HG03354 (cell line): ENCODE data around the gene FBLN2.
"Not testable (repeated sequence)": the region's sequence is repeated elsewhere in the genome, so short reads cannot be mapped to it uniquely, and the experiment has no call there.

ENCODE experiments used
- ATAC-seq: cut with Tn5 transposase; IDR thresholded peaks from one replicate; pipeline ENCODE4 v1.9.1; 2021; ENCODE audit warnings: mild to moderate bottlenecking; ENCODE audit not compliant: unreplicated experiment, poor library complexity, severe bottlenecking

The FBLN2 gene

DNA sequence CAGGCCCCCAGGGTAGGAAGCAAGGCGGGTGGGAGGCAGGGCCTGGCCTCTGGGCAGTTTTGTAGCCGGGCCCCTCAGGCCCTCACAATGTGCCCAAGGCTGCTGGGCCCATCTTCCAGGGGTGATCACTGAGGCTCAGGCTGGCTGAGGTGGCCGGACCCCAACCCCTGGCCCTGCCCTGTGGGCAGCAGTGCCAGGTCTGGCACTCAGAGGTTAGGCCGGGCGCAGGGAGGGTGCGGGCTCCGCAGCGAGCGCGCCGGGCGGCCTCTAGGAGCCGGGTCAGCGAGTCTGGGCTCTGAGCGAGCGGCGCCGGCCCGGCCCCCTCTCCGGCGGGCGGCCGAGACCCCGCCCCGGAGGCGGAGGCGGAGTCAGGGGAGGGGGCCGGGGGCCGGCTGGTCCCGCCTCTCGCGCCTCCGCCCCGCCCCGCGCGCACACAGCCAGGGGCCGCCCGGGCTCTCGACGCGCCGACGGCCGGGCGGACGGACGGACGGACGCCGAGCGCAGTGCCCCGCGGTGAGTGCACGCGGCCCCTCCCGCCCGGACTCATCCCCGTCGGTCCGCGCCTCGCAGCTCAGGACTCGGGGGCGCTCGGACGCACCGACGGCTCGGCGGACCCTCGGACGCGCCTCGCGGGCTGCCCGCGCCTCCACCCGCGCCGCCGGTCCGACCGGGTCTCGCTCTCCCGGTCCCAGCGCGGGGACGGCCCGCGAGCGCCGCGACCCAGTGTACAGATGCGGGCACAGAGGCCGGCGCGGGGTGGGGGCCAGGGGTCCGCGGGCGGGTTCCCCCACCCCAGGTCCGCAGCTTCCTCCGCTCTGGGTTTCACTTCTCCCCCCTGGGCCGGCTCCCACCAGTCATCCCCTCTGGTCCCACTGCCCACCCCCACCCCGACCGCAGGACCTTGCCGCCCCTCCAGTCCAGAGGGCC, at the start of gene FBLN2:
TSS of gene FBLN2 (plus strand) at position 430 of the 927 bp plus-strand sequence. CDS start 21,231 bp downstream, outside the sequence.
- ATAC-seq: no peak

- ATAC-seq: not testable (repeated sequence)
These were observed 49.7 kb upstream of the FBLN2 start for GRCh38 chr3:13499246-13499645.

DNA sequence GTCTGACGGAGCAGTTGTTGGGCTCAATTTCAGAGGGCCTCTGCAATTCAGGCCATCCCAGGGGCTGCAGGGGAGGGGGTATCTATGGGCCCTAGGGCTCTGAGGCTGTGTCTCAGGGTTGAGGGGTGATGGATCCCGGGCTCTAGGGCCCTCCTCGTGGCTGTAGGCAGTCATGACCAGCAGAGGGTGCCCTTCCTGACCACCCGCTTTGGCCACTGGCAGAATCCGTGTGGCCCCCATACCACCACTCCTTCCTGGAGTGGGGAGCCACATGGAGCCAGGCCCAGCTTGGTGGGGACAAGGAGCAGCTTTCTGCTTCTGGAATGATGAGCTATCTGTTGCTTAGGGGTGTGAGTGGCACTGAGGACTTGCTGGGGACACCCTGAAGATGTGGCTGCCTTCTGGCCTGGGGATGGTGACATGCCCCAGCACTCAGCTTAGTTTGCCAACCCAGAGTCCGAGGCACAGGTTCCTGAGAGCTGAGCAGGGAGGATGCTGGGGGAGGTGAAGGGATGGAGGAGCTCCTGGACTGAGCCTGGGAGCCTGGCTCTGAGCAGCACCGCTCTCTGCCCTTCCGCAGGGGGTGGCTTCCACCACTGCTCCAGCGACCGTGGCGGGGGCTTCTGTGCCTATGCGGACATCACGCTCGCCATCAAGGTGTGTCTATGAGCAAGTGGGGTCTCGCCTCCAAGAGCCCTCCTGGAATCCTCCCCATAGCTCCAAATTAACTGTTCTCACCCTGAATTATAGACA, 48.6 kb upstream of the FBLN2 start:
- no peak for ATAC-seq

DNA sequence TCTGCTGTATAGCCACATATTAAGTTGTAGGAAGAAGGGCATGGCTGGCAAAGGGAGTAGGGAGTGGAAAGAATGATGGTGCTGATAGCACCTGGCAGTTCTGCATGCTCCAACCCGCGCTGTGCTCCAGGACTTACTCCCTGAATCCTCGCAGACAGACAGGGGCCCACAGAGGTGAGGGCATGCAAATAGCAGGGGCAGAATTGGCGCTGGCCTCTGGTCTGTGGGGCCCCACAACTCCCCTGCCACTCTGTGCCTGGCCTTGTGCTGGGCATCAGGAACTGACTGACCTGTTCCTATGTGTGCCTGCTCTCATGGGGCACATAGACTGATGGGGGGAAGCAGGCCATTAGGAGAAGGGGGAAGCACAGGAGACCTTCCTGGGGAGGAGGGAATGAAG, 47.9 kb upstream of the FBLN2 start:
- ATAC-seq: no peak

DNA sequence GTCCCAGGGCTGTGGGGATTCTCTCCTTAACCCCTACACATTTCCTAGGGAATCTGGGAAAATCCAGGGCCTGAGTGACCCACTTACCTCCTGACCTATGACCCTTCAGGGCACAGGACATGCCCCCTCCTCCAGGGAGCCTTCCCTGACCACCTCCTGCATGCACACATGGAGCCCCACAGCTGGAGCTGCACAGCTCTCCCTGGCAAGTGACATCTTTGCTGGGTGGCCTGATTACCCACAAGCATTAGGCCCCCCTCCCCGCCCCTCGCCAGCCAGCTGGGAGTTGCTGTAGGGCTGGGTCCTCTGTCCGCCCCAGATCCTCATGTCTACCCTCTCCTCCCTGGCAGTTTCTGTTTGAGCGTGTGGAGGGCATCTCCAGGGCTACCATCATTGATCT, 47.4 kb upstream of the FBLN2 start:
- ATAC-seq: no peak

DNA sequence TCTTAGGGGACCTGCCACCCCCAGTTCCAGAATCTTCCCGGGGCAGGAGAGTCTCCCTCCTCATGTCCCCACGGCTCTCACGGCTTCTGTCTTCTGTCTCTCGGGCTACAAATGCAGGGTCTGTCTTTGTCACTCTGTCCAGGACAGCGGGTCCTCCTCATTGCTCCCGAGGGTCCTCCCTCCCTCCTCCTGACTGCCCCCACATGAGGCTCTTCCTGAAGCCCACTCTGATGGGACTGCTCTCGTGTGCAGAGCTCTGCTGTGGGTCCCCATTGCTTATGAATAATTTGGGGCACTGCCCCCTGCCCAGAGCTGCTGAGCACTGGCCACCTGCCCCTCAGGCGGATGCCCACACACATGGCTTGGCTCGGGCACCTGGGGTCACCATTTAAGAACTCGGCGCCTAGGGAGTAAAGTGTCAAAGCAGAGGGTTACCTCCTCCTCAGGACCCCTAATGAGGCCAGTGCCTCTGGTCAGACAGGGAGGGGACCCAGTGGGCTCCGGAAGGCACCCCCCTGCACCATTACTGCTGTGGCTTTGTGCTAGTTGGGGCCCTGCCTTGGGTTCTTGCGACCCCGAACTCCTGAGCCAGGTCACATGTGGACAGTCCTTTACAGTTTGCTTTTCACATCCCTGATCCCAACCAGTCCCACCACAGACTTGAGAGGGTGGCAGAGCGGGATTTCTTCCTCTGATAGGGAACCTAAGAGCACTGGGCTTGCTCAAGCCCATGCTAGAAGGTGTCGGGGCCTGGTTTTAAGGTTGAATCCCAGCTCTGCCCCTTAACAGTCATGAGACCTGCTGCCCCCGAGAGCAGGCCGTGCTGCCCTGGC, 46.8 kb upstream of the FBLN2 start:
- no peak for ATAC-seq

GRCh38 chr3:13502791-13503060, 46.2 kb upstream of the FBLN2 start:
- ATAC-seq: no peak

DNA sequence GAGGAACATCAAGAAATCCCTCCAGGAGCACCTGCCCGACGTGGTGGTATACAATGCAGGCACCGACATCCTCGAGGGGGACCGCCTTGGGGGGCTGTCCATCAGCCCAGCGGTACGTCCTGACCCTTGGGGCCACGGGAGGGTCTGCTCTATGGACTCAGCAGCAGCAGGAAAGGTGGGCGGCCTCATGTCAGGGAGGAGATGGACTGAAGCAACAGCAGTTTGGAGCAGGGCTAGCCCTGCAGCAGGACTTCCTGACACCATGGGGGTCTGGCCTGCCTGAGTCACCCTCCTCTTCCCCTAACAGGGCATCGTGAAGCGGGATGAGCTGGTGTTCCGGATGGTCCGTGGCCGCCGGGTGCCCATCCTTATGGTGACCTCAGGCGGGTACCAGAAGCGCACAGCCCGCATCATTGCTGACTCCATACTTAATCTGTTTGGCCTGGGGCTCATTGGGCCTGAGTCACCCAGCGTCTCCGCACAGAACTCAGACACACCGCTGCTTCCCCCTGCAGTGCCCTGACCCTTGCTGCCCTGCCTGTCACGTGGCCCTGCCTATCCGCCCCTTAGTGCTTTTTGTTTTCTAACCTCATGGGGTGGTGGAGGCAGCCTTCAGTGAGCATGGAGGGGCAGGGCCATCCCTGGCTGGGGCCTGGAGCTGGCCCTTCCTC, 44.6 kb upstream of the FBLN2 start:
- no peak for ATAC-seq

GRCh38 chr3:13505147-13506130, 43.5 kb upstream of the FBLN2 start:
- ATAC-seq: no peak

GRCh38 chr3:13506239-13506638, 42.7 kb upstream of the FBLN2 start:
- no peak for ATAC-seq

GRCh38 chr3:13506680-13507079, 42.2 kb upstream of the FBLN2 start:
- no peak for ATAC-seq

GRCh38 chr3:13507247-13507569, 41.7 kb upstream of the FBLN2 start:
- no peak for ATAC-seq

GRCh38 chr3:13507570-13508339, 41.2 kb upstream of the FBLN2 start:
- no peak for ATAC-seq

DNA sequence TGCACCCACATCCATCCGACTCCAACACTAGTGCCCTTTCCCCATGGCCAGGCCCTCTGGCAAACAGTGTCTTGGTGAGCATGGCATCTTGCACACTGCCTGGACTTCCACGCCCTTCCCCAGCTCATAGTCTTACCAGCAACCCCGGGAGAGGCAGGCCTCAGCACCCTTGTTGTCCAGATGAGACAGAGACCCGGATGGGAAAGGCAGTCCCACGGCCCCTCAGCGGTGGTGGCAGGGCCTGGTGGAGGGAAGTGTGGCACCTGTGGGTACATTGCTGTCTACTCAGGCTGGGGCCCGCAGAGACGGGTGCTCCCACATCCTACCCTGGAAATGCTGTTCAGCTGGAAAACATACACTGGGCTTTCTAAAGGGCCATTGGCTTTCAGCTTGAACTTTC, 40.4 kb upstream of the FBLN2 start:
- no peak for ATAC-seq

DNA sequence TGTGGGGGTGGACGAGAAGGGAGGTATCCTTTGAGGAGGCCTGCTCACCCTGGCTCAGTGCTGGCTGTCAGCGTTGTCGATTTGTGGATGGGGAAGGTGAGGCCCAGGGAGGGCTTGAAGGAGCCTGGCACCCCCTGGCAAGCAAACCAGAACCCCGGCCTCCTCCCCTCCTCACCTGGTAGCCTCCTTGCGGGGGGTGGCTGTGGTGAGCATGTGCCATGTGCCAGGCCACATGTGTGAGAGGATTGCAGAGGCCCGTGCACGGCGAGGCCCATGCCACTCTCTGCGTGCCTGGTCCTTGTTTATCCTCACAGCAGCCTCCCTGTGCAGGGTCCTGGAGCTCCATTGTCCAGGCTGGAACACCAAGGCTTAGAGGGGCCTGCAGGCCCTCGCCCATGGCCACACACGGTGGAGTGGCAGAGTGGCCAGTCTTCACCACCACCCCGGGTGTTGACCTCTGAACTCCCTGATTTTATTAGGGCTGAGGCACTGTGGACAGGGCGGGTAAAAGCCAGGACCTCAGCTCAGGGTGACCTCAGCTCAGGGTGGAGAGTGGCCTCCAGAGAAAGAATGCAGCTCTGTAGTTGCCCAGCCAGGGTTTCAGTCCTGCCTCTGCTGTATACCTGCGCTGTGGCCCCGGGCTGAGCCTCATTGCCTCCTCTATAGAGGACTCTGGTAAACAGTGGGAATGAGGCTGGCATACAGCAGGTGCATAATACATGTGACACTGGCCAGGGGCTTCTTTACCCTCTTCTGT, 39.7 kb upstream of the FBLN2 start:
- ATAC-seq: no peak

DNA sequence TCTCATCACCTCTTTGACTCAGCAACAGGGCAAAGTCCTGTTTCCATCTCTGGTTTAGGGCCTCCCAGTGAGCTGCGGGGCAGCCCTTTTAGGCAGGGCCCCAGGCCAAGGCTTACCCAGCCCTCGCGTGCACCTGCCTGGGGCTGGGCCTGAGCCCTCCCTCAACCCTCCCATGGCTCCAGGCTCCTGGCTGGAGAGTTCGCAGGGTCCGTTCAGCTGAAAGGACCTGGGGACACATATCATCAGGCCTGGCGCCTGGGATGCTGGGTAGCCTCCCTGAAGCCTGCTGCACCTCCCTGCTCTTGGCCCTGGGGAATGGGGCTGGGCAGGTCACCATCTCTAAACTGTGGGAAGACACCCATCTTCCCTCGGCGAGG, 39.1 kb upstream of the FBLN2 start:
- no peak for ATAC-seq

DNA sequence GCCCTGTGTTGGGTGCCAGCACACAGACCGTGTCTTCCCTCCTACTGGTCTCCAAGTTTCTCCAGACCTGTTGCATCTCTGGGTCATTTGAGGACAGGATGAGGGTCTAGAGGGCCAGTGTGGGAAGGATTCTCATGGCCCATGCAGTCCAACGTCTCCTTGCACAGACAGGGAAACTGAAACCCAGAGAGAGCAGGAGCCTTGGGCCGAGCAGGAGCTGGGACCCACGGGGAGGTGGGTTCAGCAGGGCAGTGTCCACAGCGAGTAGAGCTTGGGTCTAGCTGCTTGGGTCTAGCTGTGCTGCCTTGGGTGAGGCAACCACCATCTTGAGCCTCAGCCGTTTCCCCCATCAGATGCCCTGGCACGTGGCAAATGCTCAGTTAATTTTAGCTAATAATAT, 36.5 kb upstream of the FBLN2 start:
- no peak for ATAC-seq
